Islet of Langerhans (tissue), 1 donor: ENCODE measurements around the gene GNAS-AS1.

Experiments
- FAIRE-seq: peaks from one replicate; lab custom pipeline; 2011; peaks lifted over from hg19 to GRCh38; lab: Jason Lieb, UNC

GNAS-AS1 gene

GRCh38 chr20:58884966-58885365, 34.3 kb upstream of the GNAS-AS1 start:
- no peak for FAIRE-seq

- no peak for FAIRE-seq
Observed at GRCh38 chr20:58883241-58883691, 32.6 kb upstream of the GNAS-AS1 start.

GRCh38 chr20:58882704-58883089, 32.0 kb upstream of the GNAS-AS1 start:
- no peak for FAIRE-seq

GRCh38 chr20:58880994-58881752, 30.5 kb upstream of the GNAS-AS1 start:
- no peak for FAIRE-seq

GRCh38 chr20:58880441-58880840, 29.7 kb upstream of the GNAS-AS1 start:
- no peak for FAIRE-seq

- FAIRE-seq = no peak
Observed at GRCh38 chr20:58878399-58878798, 27.7 kb upstream of the GNAS-AS1 start.

- FAIRE-seq = no peak
Observed at GRCh38 chr20:58877976-58878360, 27.3 kb upstream of the GNAS-AS1 start.

- no peak for FAIRE-seq
Observed at GRCh38 chr20:58877050-58877975, 26.6 kb upstream of the GNAS-AS1 start.

- no peak for FAIRE-seq
Observed at GRCh38 chr20:58876437-58876836, 25.7 kb upstream of the GNAS-AS1 start.

- FAIRE-seq = no peak
Observed at GRCh38 chr20:58875541-58876134, 24.9 kb upstream of the GNAS-AS1 start.

GRCh38 chr20:58875111-58875510, 24.4 kb upstream of the GNAS-AS1 start:
- FAIRE-seq = no peak

- no peak for FAIRE-seq
Observed at GRCh38 chr20:58874469-58874868, 23.8 kb upstream of the GNAS-AS1 start.

- no peak for FAIRE-seq
Observed at GRCh38 chr20:58871533-58872102, 20.9 kb upstream of the GNAS-AS1 start.

GRCh38 chr20:58870293-58871014, 19.8 kb upstream of the GNAS-AS1 start:
- FAIRE-seq = no peak

- FAIRE-seq = no peak
Observed at GRCh38 chr20:58869662-58870227, 19.0 kb upstream of the GNAS-AS1 start.

- FAIRE-seq = no peak
Observed at GRCh38 chr20:58868795-58869194, 18.1 kb upstream of the GNAS-AS1 start.

- no peak for FAIRE-seq
Observed at GRCh38 chr20:58867211-58867610, 16.5 kb upstream of the GNAS-AS1 start.

- no peak for FAIRE-seq
Observed at GRCh38 chr20:58865843-58866242, 15.1 kb upstream of the GNAS-AS1 start.

GRCh38 chr20:58864346-58864745, 13.6 kb upstream of the GNAS-AS1 start:
- FAIRE-seq = no peak

GRCh38 chr20:58863044-58863790, 12.5 kb upstream of the GNAS-AS1 start:
- no peak for FAIRE-seq
